ENCODE results near the gene AFF3.

The AFF3 gene

DNA sequence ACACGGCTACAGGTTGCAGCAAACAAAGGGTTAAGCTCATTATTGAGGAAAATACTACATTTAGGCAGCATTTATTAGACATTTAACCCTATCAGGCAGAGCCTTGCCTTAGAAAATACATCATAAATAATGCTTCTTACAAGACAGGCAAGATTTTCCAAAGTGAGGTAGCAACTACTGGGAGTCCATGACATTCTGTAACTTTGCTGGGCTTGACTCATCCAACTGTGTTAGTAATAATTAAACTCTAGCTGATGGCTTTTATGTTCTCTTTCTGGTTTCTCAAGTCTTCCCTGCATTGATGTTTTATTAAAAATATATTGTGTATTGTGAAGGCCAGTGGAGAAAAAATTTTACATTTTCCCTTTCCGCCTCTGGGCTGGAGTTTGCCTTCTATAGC lies 291.3 kb downstream of the AFF3 start:
- TF ChIP-seq, protein P1, sequence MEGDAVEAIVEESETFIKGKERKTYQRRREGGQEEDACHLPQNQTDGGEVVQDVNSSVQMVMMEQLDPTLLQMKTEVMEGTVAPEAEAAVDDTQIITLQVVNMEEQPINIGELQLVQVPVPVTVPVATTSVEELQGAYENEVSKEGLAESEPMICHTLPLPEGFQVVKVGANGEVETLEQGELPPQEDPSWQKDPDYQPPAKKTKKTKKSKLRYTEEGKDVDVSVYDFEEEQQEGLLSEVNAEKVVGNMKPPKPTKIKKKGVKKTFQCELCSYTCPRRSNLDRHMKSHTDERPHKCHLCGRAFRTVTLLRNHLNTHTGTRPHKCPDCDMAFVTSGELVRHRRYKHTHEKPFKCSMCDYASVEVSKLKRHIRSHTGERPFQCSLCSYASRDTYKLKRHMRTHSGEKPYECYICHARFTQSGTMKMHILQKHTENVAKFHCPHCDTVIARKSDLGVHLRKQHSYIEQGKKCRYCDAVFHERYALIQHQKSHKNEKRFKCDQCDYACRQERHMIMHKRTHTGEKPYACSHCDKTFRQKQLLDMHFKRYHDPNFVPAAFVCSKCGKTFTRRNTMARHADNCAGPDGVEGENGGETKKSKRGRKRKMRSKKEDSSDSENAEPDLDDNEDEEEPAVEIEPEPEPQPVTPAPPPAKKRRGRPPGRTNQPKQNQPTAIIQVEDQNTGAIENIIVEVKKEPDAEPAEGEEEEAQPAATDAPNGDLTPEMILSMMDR (IDR thresholded peaks at IDR 0.05; ENCODE audit: borderline replicate concordance, insufficient read depth, low read depth, low read length): no peak

DNA sequence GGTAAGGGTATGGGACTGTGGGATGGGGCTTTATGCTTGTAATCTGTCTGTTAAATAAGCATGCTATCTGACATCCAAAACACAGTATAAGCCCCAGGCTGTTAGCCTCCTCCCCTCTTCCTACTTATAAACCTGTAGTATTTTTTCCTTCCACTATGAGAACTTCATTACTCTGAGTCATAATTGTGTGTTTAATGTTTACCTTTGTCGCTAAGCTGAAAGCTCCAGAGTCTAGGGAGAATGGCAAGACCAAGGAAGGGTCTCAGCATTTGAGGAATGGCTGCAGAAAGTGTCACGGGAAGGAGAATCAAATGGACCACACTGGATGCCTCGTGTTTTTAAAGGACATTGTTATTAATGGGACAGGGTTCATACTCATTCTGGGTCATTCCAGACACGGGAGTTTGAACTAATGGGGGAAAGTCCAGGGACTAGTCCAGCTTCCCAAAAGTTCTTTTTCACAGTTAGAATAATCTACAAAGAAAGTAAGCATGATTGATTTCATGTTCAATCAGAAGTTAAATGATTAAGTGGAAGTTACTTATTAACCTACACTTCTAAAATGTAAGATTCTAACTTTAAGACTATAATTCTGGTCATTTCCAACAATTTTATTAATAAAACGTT lies 292.2 kb downstream of the AFF3 start:
- TF ChIP-seq, protein P1 (IDR thresholded peaks at IDR 0.05; ENCODE audit: borderline replicate concordance, insufficient read depth, low read depth, low read length): no peak

More for the DNA sequence above, 291.3 kb downstream of the AFF3 start:
- H3K4me3 ChIP-seq (ENCODE audit: low read depth, low read length): no peak overlapping the region

DNA sequence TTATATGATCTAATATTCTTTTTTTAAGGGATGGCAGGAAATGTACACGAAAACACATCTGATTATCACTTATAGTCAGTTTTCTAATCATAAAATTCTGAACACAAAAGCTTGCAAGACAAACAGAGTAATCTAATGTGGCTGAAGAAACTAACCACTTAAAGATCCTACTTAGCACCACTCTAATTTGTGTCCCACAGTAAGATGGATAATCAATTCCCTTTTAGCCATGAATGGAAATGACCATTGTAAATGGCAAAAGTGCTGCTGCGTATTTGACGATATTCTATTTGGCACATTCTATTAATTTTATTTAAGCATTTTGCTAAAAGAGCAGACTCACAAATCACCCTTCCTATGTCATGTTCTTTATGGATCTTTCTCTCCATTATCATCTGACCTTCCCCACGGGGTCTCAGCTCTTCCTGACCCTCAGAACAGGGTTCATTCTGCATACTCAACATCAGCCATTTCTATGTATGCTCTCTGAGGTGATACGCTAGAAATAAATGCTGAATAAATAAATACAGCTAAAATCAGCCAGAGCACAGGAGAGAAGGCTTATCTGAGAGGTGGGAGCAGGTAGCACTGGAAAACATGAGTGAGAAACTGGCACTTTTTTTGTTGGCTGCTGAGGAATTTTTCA lies 295.8 kb downstream of the AFF3 start:
- no peak overlapping the region for H3K4me3 ChIP-seq (ENCODE audit: low read depth, low read length)

More for the DNA sequence above, 292.2 kb downstream of the AFF3 start:
- H3K4me3 ChIP-seq (ENCODE audit: low read depth, low read length): no peak overlapping the region

DNA sequence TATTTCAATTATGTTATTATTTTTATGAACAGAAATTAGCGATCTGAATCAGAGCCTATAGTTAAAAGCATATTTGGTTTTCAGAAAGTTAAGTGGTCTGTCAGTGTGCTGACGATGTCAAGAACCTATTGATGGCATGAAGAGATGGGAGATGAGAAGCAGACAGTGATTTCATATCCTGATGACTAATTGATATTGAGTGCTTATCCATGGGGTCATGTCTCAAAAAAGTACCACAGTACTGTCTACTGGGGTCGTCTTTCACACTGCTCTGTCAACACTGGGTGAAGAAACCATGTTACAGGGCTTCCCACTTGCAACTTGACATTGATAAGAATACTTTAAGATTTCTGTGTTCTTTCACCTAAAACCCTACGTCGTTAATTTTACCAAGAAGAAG lies 297.1 kb downstream of the AFF3 start:
- no peak overlapping the region for H3K4me3 ChIP-seq (ENCODE audit: low read depth, low read length)
- TF ChIP-seq, protein P1 (IDR thresholded peaks at IDR 0.05; ENCODE audit: borderline replicate concordance, insufficient read depth, low read depth, low read length): no peak

More for the DNA sequence above, 295.8 kb downstream of the AFF3 start:
- TF ChIP-seq, protein P1 (IDR thresholded peaks at IDR 0.05; ENCODE audit: borderline replicate concordance, insufficient read depth, low read depth, low read length): no peak

- TF ChIP-seq, protein P1 (IDR thresholded peaks at IDR 0.05; ENCODE audit: borderline replicate concordance, insufficient read depth, low read depth, low read length): no peak
- no peak overlapping the region for H3K4me3 ChIP-seq (ENCODE audit: low read depth, low read length)
These were observed 299.9 kb downstream of the AFF3 start for GRCh38 chr2:99842451-99842850.

- H3K4me3 ChIP-seq (ENCODE audit: low read depth, low read length): no peak overlapping the region
- TF ChIP-seq, protein P1 (IDR thresholded peaks at IDR 0.05; ENCODE audit: borderline replicate concordance, insufficient read depth, low read depth, low read length): no peak
These were observed 300.6 kb downstream of the AFF3 start for GRCh38 chr2:99841749-99842148.

DNA sequence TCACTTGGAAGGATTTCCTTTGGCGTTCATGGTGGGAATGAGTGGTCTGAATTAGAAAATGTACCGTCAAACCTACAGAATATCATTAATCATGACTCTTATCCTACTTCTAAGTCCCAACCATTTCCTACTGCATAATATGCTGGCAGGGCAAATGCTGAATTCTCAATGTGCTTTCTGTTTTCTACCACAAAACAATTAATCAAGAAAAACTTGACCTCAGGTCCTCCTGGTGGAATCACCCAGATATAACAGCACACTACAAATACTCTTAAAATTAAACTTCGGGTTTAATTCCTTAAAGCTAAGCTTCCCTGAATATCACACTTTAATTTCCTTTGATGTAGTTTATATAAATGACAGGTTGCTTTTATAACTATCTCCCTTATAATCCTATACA lies 301.6 kb downstream of the AFF3 start:
- TF ChIP-seq, protein P1 (IDR thresholded peaks at IDR 0.05; ENCODE audit: borderline replicate concordance, insufficient read depth, low read depth, low read length): no peak
- H3K4me3 ChIP-seq (ENCODE audit: low read depth, low read length): no peak overlapping the region

All from GM12875 (cell line).